Panc1 (cell line): ENCODE results near the gene ALOX5AP. TPM values are rescaled to one million over a fixed set of nuclear protein-coding genes. Genes with fewer than 3 reads are reported as not detected.

Experiments used
- ATAC-seq: fragments of 200-7000 bp; cut with Tn5 transposase; 2 replicates; pipeline ENCODE4 v1.9.1; 2020; ENCODE audit warnings: mild to moderate bottlenecking, moderate library complexity
- BruUV-seq: library from RNA; stranded (reverse); fragments of 400-500 nt; replicated peaks from 2 replicates; lab custom pipeline; 2021; lab: Mats Ljungman, UMichigan
- CTCF ChIA-PET: fragments of 300-600 bp; sonication (Branson Sonifier 250); formaldehyde crosslinking; loops from one replicate; lab custom pipeline; 2022; ENCODE audit warnings: antibody characterized with exemption; lab: Charles Lee
- POLR2A ChIA-PET: fragments of 300-600 bp; sonication (Branson Sonifier 250); formaldehyde crosslinking; loops from one replicate; lab custom pipeline; 2022; ENCODE audit warnings: antibody characterized with exemption; lab: Charles Lee
- DNase-seq: peaks from one replicate; pipeline ENCODE4 v3.0.0-alpha.2; 2010; ENCODE audit warnings: low read depth, low spot score
- H3K27ac ChIP-seq: 2 replicates; pipeline ENCODE4 v1.5.1; 2011; ENCODE audit warnings: mild to moderate bottlenecking, low read length, inconsistent platforms
- H3K27me3 ChIP-seq: fragments of 200-500 bp; sonication (Bioruptor generic); 2 replicates; pipeline ENCODE4 v1.6.0; 2014; ENCODE audit warnings: low read length, inconsistent platforms; ENCODE audit not compliant: control insufficient read depth, insufficient read depth
- H3K36me3 ChIP-seq: fragments of 200-500 bp; sonication (Bioruptor generic); 2 replicates; pipeline ENCODE4 v1.5.1; 2014; ENCODE audit warnings: inconsistent platforms, mild to moderate bottlenecking, low read length, moderate library complexity; ENCODE audit not compliant: control insufficient read depth, insufficient read depth
- H3K4me1 ChIP-seq: 2 replicates; pipeline ENCODE4 v1.5.1; 2011; ENCODE audit warnings: inconsistent platforms, mild to moderate bottlenecking, low read length, moderate library complexity; ENCODE audit not compliant: control insufficient read depth, insufficient read depth
- H3K4me3 ChIP-seq, 2 experiments: 2 replicates each; pipeline ENCODE4 v1.5.1; 2011 to 2012; ENCODE audit warnings: low read depth in 2 of 2, low read length in 2 of 2, mild to moderate bottlenecking in 2 of 2, inconsistent platforms in 1 of 2, moderate library complexity in 1 of 2
- H3K9me3 ChIP-seq: fragments of 200-500 bp; sonication (Bioruptor generic); 2 replicates; pipeline ENCODE4 v1.5.1; 2014; ENCODE audit warnings: low read depth, mild to moderate bottlenecking, inconsistent platforms, low read length, moderate library complexity; ENCODE audit not compliant: control insufficient read depth, insufficient read depth
- CTCF ChIP-seq: fragments of 450-650 bp; IDR thresholded peaks from 2 replicates; pipeline ENCODE4 v1.5.1; 2017; ENCODE audit warnings: mild to moderate bottlenecking
- POLR2AphosphoS5 ChIP-seq: IDR thresholded peaks from 2 replicates; pipeline ENCODE4 v1.6.1; 2012; ENCODE audit warnings: mild to moderate bottlenecking, low read depth, low read length, moderate library complexity
- REST ChIP-seq, 2 experiments: IDR thresholded peaks; 2 replicates each; pipeline ENCODE4 v1.6.1; 2011 to 2012; ENCODE audit warnings: low read depth in 2 of 2, control low read depth in 1 of 2, low read length in 1 of 2, mild to moderate bottlenecking in 1 of 2, moderate library complexity in 1 of 2; ENCODE audit not compliant: insufficient read depth in 1 of 2
- SIN3A ChIP-seq: IDR thresholded peaks from 2 replicates; pipeline ENCODE4 v1.6.1; 2012; ENCODE audit warnings: low read depth, mild to moderate bottlenecking, low read length, moderate library complexity, borderline replicate concordance; ENCODE audit not compliant: insufficient read depth
- TCF7L2 ChIP-seq: IDR thresholded peaks from 2 replicates; pipeline ENCODE4 v1.6.1; 2011; ENCODE audit warnings: mild to moderate bottlenecking, low read depth, low read length, inconsistent platforms
- in situ Hi-C: cut with HindIII; loops from 2 replicates; pipeline ENCODE4 v1.10.0; 2016; ENCODE audit warnings: low sequenced_read_pairs, low pct_unique_long_range_greater_than_20kb
- intact Hi-C: fragments of 100-400 bp; cut with micrococcal nuclease; formaldehyde crosslinking; loops from one replicate; pipeline ENCODE4 v1.10.0; 2022; ENCODE audit not compliant: unreplicated experiment
- total RNA-seq: library from RNA; stranded (reverse); gene quantifications from one replicate; pipeline ENCODE4 v1.2.1, GENCODE V29; 2021; ENCODE audit not compliant: unreplicated experiment

The ALOX5AP gene
- total RNA-seq, 1 experiment from 2014 or later: 2.1 TPM

GRCh38 chr13:30748717-30749116, 13.4 kb downstream of the ALOX5AP start:
- in situ Hi-C loops: no loop called here
- H3K27me3 ChIP-seq: no peaks in the 10 kb centered on the region
- no peaks in the 10 kb centered on the region for H3K9me3 ChIP-seq
- intact Hi-C loops: loop anchor here (10.0 kb wide), 1 partner anchor 46 kb away; no protein-coding TSS in a partner anchor
- peak overlapping the region; percentile 39; the same call in 1 of the 2 replicates for H3K27ac ChIP-seq
- BruUV-seq: no TSS peak
- ChIA-PET POLR2A (no interaction called here), CTCF (no interaction called here)
- H3K4me3 ChIP-seq: no peak overlapping the region
- DNase-seq (no peak), ATAC-seq (no peak)
- TF ChIP-seq TCF7L2: no peak
- no peak for TF ChIP-seq SIN3A
- TF ChIP-seq CTCF: no peak
- TF ChIP-seq REST (IDR thresholded peaks at IDR 0.05; ENCODE audit: insufficient read depth in 1 of 2, low read depth in 2 of 2, low read length in 1 of 2): no peak
- no peak for TF ChIP-seq POLR2AphosphoS5
- no peaks in the 10 kb centered on the region for H3K36me3 ChIP-seq
- H3K4me1 ChIP-seq: peaks cover 19% of the 10 kb centered on the region

- intact Hi-C loops (no loop called here), in situ Hi-C loops (no loop called here)
- ChIA-PET POLR2A (no interaction called here), CTCF (no interaction called here)
- H3K4me3 ChIP-seq: no peak overlapping the region
- no peak for ATAC-seq
- no peaks in the 10 kb centered on the region for H3K27me3 ChIP-seq
- BruUV-seq: no TSS peak
- H3K9me3 ChIP-seq: no peaks in the 10 kb centered on the region
- H3K4me1 ChIP-seq: peaks cover 11% of the 10 kb centered on the region; the same call in 1 of the 2 replicates
- no peak for TF ChIP-seq TCF7L2
- no peak for TF ChIP-seq SIN3A
- TF ChIP-seq CTCF: no peak
- no peak for TF ChIP-seq REST (IDR thresholded peaks at IDR 0.05; ENCODE audit: insufficient read depth in 1 of 2, low read depth in 2 of 2, low read length in 1 of 2)
- no peak for TF ChIP-seq POLR2AphosphoS5
- DNase-seq: no peak
- H3K36me3 ChIP-seq: no peaks in the 10 kb centered on the region
- 0 out of 2 replicates have a peak overlapping the region, but pooled peaks have one; percentile 34 for H3K27ac ChIP-seq
Observed at GRCh38 chr13:30750036-30750435, 14.7 kb downstream of the ALOX5AP start.
